Ishikawa (cell line): ENCODE measurements around the gene NBEAL1.

Experiments
- RAD21 ChIP-seq: IDR thresholded peaks from 2 replicates; pipeline ENCODE4 v1.6.1; 2012; ENCODE audit warnings: low read depth
- TAF1 ChIP-seq: IDR thresholded peaks from 2 replicates; pipeline ENCODE4 v1.6.1; 2012; ENCODE audit warnings: low read depth, mild to moderate bottlenecking
- TCF12 ChIP-seq: IDR thresholded peaks from 2 replicates; pipeline ENCODE4 v1.6.1; 2012; ENCODE audit warnings: low read depth
- TF ChIP-seq, protein P1 (sequence below): IDR thresholded peaks from 2 replicates; pipeline ENCODE4 v1.6.1; 2012
- TF ChIP-seq, protein P2 (sequence below): IDR thresholded peaks from 2 replicates; pipeline ENCODE4 v1.6.1; 2012
- TF ChIP-seq, protein P3 (sequence below): IDR thresholded peaks from 2 replicates; pipeline ENCODE4 v1.6.1; 2012; ENCODE audit warnings: low read depth, mild to moderate bottlenecking

DNA sequence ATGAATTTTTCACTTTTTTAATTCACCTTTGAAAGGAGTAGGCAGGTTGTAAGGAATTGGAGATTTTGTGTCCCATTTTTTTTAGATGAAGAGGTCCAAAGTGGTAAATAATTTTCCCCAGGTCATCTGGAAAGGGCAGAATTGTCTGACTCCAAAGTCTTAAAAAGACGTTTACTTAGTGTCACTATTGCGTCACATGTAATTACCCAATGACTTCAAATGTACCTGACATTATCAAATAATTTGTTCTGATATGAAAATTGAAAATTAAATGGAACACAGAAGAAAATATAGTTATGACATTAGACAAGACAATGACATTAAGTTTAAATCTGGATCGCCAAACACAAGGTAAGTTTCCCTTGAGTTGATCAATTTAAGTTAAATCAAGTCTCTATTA lies 24.2 kb upstream of the NBEAL1 start:
- TF ChIP-seq, protein P1, sequence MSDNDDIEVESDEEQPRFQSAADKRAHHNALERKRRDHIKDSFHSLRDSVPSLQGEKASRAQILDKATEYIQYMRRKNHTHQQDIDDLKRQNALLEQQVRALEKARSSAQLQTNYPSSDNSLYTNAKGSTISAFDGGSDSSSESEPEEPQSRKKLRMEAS, result no peak
- TF ChIP-seq TAF1, result no peak
- no peak for TF ChIP-seq RAD21
- no peak for TF ChIP-seq TCF12
- TF ChIP-seq, protein P2, sequence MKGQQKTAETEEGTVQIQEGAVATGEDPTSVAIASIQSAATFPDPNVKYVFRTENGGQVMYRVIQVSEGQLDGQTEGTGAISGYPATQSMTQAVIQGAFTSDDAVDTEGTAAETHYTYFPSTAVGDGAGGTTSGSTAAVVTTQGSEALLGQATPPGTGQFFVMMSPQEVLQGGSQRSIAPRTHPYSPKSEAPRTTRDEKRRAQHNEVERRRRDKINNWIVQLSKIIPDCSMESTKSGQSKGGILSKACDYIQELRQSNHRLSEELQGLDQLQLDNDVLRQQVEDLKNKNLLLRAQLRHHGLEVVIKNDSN, result no peak
- TF ChIP-seq, protein P3, sequence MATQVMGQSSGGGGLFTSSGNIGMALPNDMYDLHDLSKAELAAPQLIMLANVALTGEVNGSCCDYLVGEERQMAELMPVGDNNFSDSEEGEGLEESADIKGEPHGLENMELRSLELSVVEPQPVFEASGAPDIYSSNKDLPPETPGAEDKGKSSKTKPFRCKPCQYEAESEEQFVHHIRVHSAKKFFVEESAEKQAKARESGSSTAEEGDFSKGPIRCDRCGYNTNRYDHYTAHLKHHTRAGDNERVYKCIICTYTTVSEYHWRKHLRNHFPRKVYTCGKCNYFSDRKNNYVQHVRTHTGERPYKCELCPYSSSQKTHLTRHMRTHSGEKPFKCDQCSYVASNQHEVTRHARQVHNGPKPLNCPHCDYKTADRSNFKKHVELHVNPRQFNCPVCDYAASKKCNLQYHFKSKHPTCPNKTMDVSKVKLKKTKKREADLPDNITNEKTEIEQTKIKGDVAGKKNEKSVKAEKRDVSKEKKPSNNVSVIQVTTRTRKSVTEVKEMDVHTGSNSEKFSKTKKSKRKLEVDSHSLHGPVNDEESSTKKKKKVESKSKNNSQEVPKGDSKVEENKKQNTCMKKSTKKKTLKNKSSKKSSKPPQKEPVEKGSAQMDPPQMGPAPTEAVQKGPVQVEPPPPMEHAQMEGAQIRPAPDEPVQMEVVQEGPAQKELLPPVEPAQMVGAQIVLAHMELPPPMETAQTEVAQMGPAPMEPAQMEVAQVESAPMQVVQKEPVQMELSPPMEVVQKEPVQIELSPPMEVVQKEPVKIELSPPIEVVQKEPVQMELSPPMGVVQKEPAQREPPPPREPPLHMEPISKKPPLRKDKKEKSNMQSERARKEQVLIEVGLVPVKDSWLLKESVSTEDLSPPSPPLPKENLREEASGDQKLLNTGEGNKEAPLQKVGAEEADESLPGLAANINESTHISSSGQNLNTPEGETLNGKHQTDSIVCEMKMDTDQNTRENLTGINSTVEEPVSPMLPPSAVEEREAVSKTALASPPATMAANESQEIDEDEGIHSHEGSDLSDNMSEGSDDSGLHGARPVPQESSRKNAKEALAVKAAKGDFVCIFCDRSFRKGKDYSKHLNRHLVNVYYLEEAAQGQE, result no peak
